IMR-90 (cell line): ENCODE data around the gene HOXB6.

ENCODE experiments used
- CHD1 ChIP-seq: IDR thresholded peaks from 2 replicates; pipeline ENCODE4 v1.6.1; 2012; ENCODE audit warnings: low read depth, low read length, improper control_type of control experiment
- CTCF ChIP-seq: conservative IDR thresholded peaks from 2 replicates; pipeline ENCODE4 v1.5.1; 2012; ENCODE audit warnings: mild to moderate bottlenecking, low read depth, low read length, improper control_type of control experiment
- MAFK ChIP-seq: IDR thresholded peaks from 2 replicates; pipeline ENCODE4 v1.6.1; 2012; ENCODE audit warnings: low read depth, low read length, improper control_type of control experiment
- MXI1 ChIP-seq: IDR thresholded peaks from 2 replicates; pipeline ENCODE4 v1.6.1; 2012; ENCODE audit warnings: low read depth, mild to moderate bottlenecking, low read length, moderate library complexity, borderline replicate concordance
- POLR2A ChIP-seq: IDR thresholded peaks from 2 replicates; pipeline ENCODE4 v1.6.1; 2012; ENCODE audit warnings: mild to moderate bottlenecking, low read depth, low read length
- RCOR1 ChIP-seq: IDR thresholded peaks from 2 replicates; pipeline ENCODE4 v1.6.1; 2012; ENCODE audit warnings: mild to moderate bottlenecking, low read length, improper control_type of control experiment; ENCODE audit not compliant: insufficient replicate concordance
- RFX5 ChIP-seq: IDR thresholded peaks from 2 replicates; pipeline ENCODE4 v1.8.0; 2012; ENCODE audit warnings: low read depth, mild to moderate bottlenecking, low read length, moderate library complexity
- TF ChIP-seq, protein P1 (sequence below): fragments of 150-350 bp; IDR thresholded peaks from 2 replicates; pipeline ENCODE4 v1.6.1; 2016; ENCODE audit warnings: low read depth, mild to moderate bottlenecking, low read length, moderate library complexity, borderline replicate concordance

GRCh38 chr17:48615047-48615962, 10.5 kb upstream of the HOXB6 start, which contains the start of gene HOXB8:
- TF ChIP-seq CTCF = no peak
- no peak for TF ChIP-seq POLR2A
- TF ChIP-seq RCOR1 = no peak
- TF ChIP-seq MAFK = no peak
- no peak for TF ChIP-seq RFX5
- no peak for TF ChIP-seq MXI1
- TF ChIP-seq, protein P1, sequence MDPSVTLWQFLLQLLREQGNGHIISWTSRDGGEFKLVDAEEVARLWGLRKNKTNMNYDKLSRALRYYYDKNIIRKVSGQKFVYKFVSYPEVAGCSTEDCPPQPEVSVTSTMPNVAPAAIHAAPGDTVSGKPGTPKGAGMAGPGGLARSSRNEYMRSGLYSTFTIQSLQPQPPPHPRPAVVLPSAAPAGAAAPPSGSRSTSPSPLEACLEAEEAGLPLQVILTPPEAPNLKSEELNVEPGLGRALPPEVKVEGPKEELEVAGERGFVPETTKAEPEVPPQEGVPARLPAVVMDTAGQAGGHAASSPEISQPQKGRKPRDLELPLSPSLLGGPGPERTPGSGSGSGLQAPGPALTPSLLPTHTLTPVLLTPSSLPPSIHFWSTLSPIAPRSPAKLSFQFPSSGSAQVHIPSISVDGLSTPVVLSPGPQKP = no peak
- TF ChIP-seq CHD1 = no peak
